GM18505 (cell line): ENCODE measurements around the gene MLPH.

Source experiments
- ATAC-seq: cut with Tn5 transposase; IDR thresholded peaks from one replicate; pipeline ENCODE4 v1.9.1; 2021; ENCODE audit not compliant: unreplicated experiment
- POLR2A ChIP-seq: IDR thresholded peaks from 4 replicates; pipeline ENCODE4 v1.6.1; 2011; ENCODE audit warnings: borderline replicate concordance; ENCODE audit not compliant: insufficient read depth, insufficient read length; ENCODE audit errors: extremely low read depth

Gene MLPH

GRCh38 chr2:237565974-237566373 is 78.9 kb downstream of the MLPH start:
- TF ChIP-seq POLR2A: no peak
- no peak for ATAC-seq

GRCh38 chr2:237566401-237567235 is 79.6 kb downstream of the MLPH start, which contains the start of gene PRLH:
Gene PRLH, plus strand, starts transcription at chr2:237566574. Its CDS starts 0 bp downstream, at chr2:237566574.
- TF ChIP-seq POLR2A: no peak

GRCh38 chr2:237567276-237568029 is 80.4 kb downstream of the MLPH start:
- ATAC-seq: no peak

More at GRCh38 chr2:237566401-237567235, 79.6 kb downstream of the MLPH start, which contains the start of gene PRLH:
- no peak for ATAC-seq

GRCh38 chr2:237568121-237568660 is 81.1 kb downstream of the MLPH start:
- TF ChIP-seq POLR2A: no peak

More at GRCh38 chr2:237567276-237568029, 80.4 kb downstream of the MLPH start:
- TF ChIP-seq POLR2A: no peak

GRCh38 chr2:237569041-237569440 is 82.0 kb downstream of the MLPH start:
- TF ChIP-seq POLR2A: no peak
- no peak for ATAC-seq

More at GRCh38 chr2:237568121-237568660, 81.1 kb downstream of the MLPH start:
- ATAC-seq: no peak

GRCh38 chr2:237569896-237570295 is 82.8 kb downstream of the MLPH start:
- ATAC-seq: no peak
- TF ChIP-seq POLR2A: no peak

- ATAC-seq: no peak
- no peak for TF ChIP-seq POLR2A
Measured at GRCh38 chr2:237570776-237571335, 83.8 kb downstream of the MLPH start.

GRCh38 chr2:237571551-237571950 is 84.5 kb downstream of the MLPH start:
- ATAC-seq: no peak
- TF ChIP-seq POLR2A: no peak

GRCh38 chr2:237572021-237572741 is 85.1 kb downstream of the MLPH start:
- ATAC-seq: peak; percentile 79
- no peak for TF ChIP-seq POLR2A

GRCh38 chr2:237572742-237573101 is 85.7 kb downstream of the MLPH start:
- no peak for TF ChIP-seq POLR2A
- no peak for ATAC-seq

- no peak for ATAC-seq
Measured at GRCh38 chr2:237573721-237574415, 86.8 kb downstream of the MLPH start.

GRCh38 chr2:237574467-237574866 is 87.4 kb downstream of the MLPH start:
- no peak for ATAC-seq
- no peak for TF ChIP-seq POLR2A

More at GRCh38 chr2:237573721-237574415, 86.8 kb downstream of the MLPH start:
- TF ChIP-seq POLR2A: no peak
